OCI-LY1 (cell line): Measurements from ENCODE around the gene IKZF3.

Source experiments
- EZH2 ChIP-seq: fragments of 200-600 bp; sonication (generic), shearing (Covaris generic); IDR thresholded peaks from 2 replicates; pipeline ENCODE4 v1.8.0; 2017; ENCODE audit warnings: borderline replicate concordance, mixed run types, mild to moderate bottlenecking, antibody characterized with exemption, low read length, moderate library complexity, mixed read lengths
- TF ChIP-seq, protein P1 (sequence below): fragments of 200-600 bp; sonication (generic), shearing (Covaris generic); IDR thresholded peaks from 2 replicates; pipeline ENCODE4 v1.5.1; 2017; ENCODE audit warnings: mild to moderate bottlenecking, antibody characterized with exemption, low read length, moderate library complexity, mixed read lengths

DNA sequence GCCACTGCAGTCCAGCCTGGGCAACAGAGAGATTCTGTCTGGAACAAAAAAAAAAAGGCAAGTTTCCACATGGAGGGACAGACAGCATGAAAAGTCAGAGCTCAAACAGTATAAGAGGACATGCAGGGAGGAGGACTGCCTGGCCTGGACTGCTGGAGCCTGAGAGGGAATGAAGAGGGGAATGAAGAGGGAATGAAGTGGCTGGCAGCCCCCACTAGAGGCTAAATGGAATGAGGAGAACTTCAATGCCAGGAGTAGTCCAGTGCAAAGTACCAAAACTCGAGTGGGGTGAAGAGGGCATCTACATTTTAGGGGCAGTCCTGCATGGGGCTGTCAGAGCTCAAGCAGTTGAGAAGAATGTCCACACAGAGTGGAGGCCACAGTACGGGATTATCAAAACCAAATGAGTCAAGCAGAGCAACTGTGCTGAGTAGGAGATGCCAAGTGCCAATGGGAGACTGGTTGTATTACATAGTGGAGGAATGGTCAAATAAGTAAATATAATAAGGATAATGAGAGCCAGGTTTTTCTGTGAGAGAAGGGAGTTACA is 22.9 kb downstream of the IKZF3 start:
- TF ChIP-seq, protein P1, sequence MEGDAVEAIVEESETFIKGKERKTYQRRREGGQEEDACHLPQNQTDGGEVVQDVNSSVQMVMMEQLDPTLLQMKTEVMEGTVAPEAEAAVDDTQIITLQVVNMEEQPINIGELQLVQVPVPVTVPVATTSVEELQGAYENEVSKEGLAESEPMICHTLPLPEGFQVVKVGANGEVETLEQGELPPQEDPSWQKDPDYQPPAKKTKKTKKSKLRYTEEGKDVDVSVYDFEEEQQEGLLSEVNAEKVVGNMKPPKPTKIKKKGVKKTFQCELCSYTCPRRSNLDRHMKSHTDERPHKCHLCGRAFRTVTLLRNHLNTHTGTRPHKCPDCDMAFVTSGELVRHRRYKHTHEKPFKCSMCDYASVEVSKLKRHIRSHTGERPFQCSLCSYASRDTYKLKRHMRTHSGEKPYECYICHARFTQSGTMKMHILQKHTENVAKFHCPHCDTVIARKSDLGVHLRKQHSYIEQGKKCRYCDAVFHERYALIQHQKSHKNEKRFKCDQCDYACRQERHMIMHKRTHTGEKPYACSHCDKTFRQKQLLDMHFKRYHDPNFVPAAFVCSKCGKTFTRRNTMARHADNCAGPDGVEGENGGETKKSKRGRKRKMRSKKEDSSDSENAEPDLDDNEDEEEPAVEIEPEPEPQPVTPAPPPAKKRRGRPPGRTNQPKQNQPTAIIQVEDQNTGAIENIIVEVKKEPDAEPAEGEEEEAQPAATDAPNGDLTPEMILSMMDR, result no peak
- no peak for TF ChIP-seq EZH2
